ENCODE data around the gene GPR26. TPM values are rescaled to one million over a fixed set of nuclear protein-coding genes. Genes with fewer than 3 reads are reported as not detected.

The GPR26 gene
- total and polyA plus RNA-seq, 2 of the 4 experiments (the other 2 are of a cell fraction) = not detected

DNA sequence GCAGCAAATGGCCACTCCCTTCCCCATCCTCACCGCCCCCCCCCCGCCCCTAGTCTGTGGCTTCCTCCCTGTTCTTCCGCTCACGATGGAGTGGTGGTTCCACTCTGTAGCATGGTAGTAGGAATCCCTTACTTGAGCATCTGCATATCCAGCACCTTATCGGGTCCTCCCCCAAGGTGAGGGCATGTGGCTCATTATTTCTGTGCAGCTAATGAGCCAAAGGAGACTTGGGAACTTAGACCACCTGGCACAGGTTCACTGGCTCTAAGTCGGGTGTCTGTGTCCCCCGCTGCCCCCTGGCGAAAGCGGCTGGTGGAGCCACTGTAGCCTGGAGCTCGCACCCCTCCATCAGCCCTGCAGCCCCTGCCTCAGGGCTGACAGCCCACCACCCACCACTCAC lies 22.8 kb upstream of the GPR26 start:
- no peak overlapping the region for H3K9ac ChIP-seq (ENCODE audit: low read depth, low read length)
- H2BK20ac ChIP-seq (ENCODE audit: low read depth, low read length) = no peak overlapping the region
- H2BK120ac ChIP-seq (ENCODE audit: low read depth, low read length) = no peak overlapping the region
- H3K9me1 ChIP-seq (ENCODE audit: insufficient read depth, low read length) = no peaks in the 10 kb centered on the region
- H4K91ac ChIP-seq (ENCODE audit: insufficient read depth, low read depth, low read length) = no peak overlapping the region
- H2AFZ ChIP-seq (replicated peaks; ENCODE audit: low read length, poor library complexity) = no peak overlapping the region
- TF ChIP-seq BHLHE40 (IDR thresholded peaks at IDR 0.05; ENCODE audit: low read depth, low read length) = no peak
- no peak for TF ChIP-seq SMC3 (IDR thresholded peaks at IDR 0.05; ENCODE audit: low read depth, low read length)
- TF ChIP-seq POLR2A (IDR thresholded peaks at IDR 0.05; ENCODE audit: low read depth, low read length) = no peak
- no peak for TF ChIP-seq FOS (IDR thresholded peaks at IDR 0.05; ENCODE audit: low read depth, low read length)
- intact Hi-C loops (cut with micrococcal nuclease) (no loop called here), in situ Hi-C loops (cut with MboI; ENCODE audit: low sequenced_read_pairs) (no loop called here), dilution Hi-C loops (cut with HindIII; ENCODE audit: low sequenced_read_pairs, unreplicated experiment) (no loop called here)
- H3K27me3 ChIP-seq (ENCODE audit: control insufficient read depth, insufficient read depth, low read length) = no peaks in the 10 kb centered on the region
- H3K4ac ChIP-seq (ENCODE audit: low read depth, low read length) = no peak overlapping the region
- no CpG with 5 or more reads among the region's 10 CpGs for WGBS, 2 experiments (ENCODE audit: extremely low coverage in 2 of 2, insufficient read length in 1 of 2)
- H2AK5ac ChIP-seq (ENCODE audit: low read depth, low read length) = no peak overlapping the region
- no peak overlapping the region for H3K23ac ChIP-seq (ENCODE audit: low read depth, low read length)
- no peak overlapping the region for H3K56ac ChIP-seq (ENCODE audit: extremely low read depth, insufficient read depth, low read length)
- no peaks in the 10 kb centered on the region for H3K79me1 ChIP-seq (ENCODE audit: low read depth in 1 of 2, low read length in 2 of 2)
- no peak overlapping the region for H2AK9ac ChIP-seq (replicated peaks; ENCODE audit: low read depth, low read length, poor library complexity)
- no TSS peak for BruUV-seq (replicated peaks)
- H4K5ac ChIP-seq (ENCODE audit: low read depth, low read length) = no peak overlapping the region
- no peak overlapping the region for H3K4me3 ChIP-seq (ENCODE audit: insufficient read depth, low read depth, low read length)
- H3K9me3 ChIP-seq (ENCODE audit: control insufficient read depth, insufficient read depth, low read length) = peaks cover 34% of the 10 kb centered on the region
- no peak overlapping the region for H3K14ac ChIP-seq (replicated peaks; ENCODE audit: low read depth, low read length)
- H3K4me1 ChIP-seq (ENCODE audit: control insufficient read depth, insufficient read depth, low read length) = no peaks in the 10 kb centered on the region
- no peak overlapping the region for H2BK5ac ChIP-seq (ENCODE audit: low read depth, low read length, poor library complexity, severe bottlenecking)
- H3K27ac ChIP-seq (ENCODE audit: insufficient read depth, low read length) = no peak overlapping the region
- ATAC-seq (ENCODE audit: low read depth) (no peak), DNase-seq (no peak)
- H4K8ac ChIP-seq (ENCODE audit: low read depth in 2 of 2, low read length in 2 of 2) = no peak overlapping the region
- POLR2A ChIA-PET (ENCODE audit: unreplicated experiment) = no interaction called here
- CTCF ChIA-PET = no interaction called here
- no peak overlapping the region for H3K18ac ChIP-seq (ENCODE audit: low read depth, low read length)
- H4K20me1 ChIP-seq (ENCODE audit: insufficient read depth, low read length) = no peaks in the 10 kb centered on the region
- no peak overlapping the region for H2BK15ac ChIP-seq (ENCODE audit: low read depth, low read length)
- H3K4me2 ChIP-seq (ENCODE audit: low read depth, low read length) = no peak overlapping the region
- H3K36me3 ChIP-seq (ENCODE audit: control insufficient read depth, insufficient read depth, low read length) = no peaks in the 10 kb centered on the region

Measured in IMR-90 (cell line).